Hepatocyte (in vitro differentiated cells): Measurements from ENCODE around the gene LDB2. TPM values are rescaled to one million over a fixed set of nuclear protein-coding genes. Genes with fewer than 3 reads are reported as not detected.

Experiments used
- DNase-seq: peaks from one replicate; pipeline ENCODE4 v3.0.0-alpha.2; 2016; ENCODE audit warnings: low spot score
- H2AFZ ChIP-seq: fragments of 200-600 bp; sonication (generic); 2 replicates; pipeline ENCODE4 v1.6.0; 2016; ENCODE audit warnings: antibody characterized with exemption, mild to moderate bottlenecking
- H3K27ac ChIP-seq: fragments of 200-600 bp; sonication (generic); 2 replicates; pipeline ENCODE4 v1.5.1; 2016; ENCODE audit warnings: mild to moderate bottlenecking
- H3K27me3 ChIP-seq: fragments of 200-600 bp; sonication (generic); 2 replicates; pipeline ENCODE4 v1.6.1; 2016
- H3K36me3 ChIP-seq: fragments of 200-600 bp; sonication (generic); replicated peaks from 2 replicates; pipeline ENCODE4 v1.5.1; 2016; ENCODE audit warnings: low read depth; ENCODE audit not compliant: insufficient read depth
- H3K4me1 ChIP-seq: fragments of 200-600 bp; sonication (generic); 2 replicates; pipeline ENCODE4 v1.5.1; 2016; ENCODE audit warnings: mild to moderate bottlenecking, moderate library complexity; ENCODE audit not compliant: insufficient read depth
- H3K4me2 ChIP-seq: fragments of 200-600 bp; sonication (generic); 2 replicates; pipeline ENCODE4 v1.6.0; 2016
- H3K4me3 ChIP-seq: fragments of 200-600 bp; sonication (generic); 2 replicates; pipeline ENCODE4 v1.5.1; 2016; ENCODE audit warnings: mild to moderate bottlenecking
- H3K79me2 ChIP-seq: fragments of 200-600 bp; sonication (generic); 2 replicates; pipeline ENCODE4 v1.6.0; 2017; ENCODE audit warnings: mild to moderate bottlenecking
- H3K9me2 ChIP-seq: fragments of 200-600 bp; sonication (generic); replicated peaks from 2 replicates; pipeline ENCODE4 v1.6.0; 2017; ENCODE audit warnings: mild to moderate bottlenecking; ENCODE audit not compliant: insufficient read depth
- H3K9me3 ChIP-seq: fragments of 200-600 bp; sonication (generic); 2 replicates; pipeline ENCODE4 v1.5.1; 2016; ENCODE audit warnings: low read depth, mild to moderate bottlenecking
- H4K20me1 ChIP-seq: fragments of 200-600 bp; sonication (generic); 2 replicates; pipeline ENCODE4 v1.6.0; 2016; ENCODE audit warnings: mild to moderate bottlenecking; ENCODE audit not compliant: insufficient read depth, poor library complexity, severe bottlenecking
- EZH2 ChIP-seq: fragments of 200-600 bp; sonication (generic); IDR thresholded peaks from 2 replicates; pipeline ENCODE4 v1.6.1; 2016; ENCODE audit warnings: antibody characterized with exemption, mild to moderate bottlenecking, borderline replicate concordance
- EZH2phosphoT487 ChIP-seq: fragments of 200-600 bp; sonication (generic); IDR thresholded peaks from one replicate; pipeline ENCODE4 v1.6.1; 2018; ENCODE audit warnings: antibody characterized with exemption, mild to moderate bottlenecking, low read depth, moderate library complexity; ENCODE audit not compliant: unreplicated experiment, severe bottlenecking
- WGBS: methylation state at CpG from one replicate; pipeline ENCODE4 v1.1.6; 2016; ENCODE audit warnings: low lambda C conversion rate; ENCODE audit errors: missing lambda C conversion rate; 5-methylcytosine and 5-hydroxymethylcytosine counted together
- polyA plus RNA-seq: library from polyadenylated mRNA; unstranded; fragments of >200 nt; fragmentation: Nextera tagmentation; extraction: Ambion mirVana; gene quantifications from 2 replicates; pipeline ENCODE4 v1.2.1, GENCODE V29; 2016
- total RNA-seq: library from RNA; depleted of rRNA; stranded (reverse); fragments of >200 nt; gene quantifications from 2 replicates; pipeline ENCODE4 v1.2.3, GENCODE V29; 2014
- TF ChIP-seq, protein P1 (sequence below): fragments of 200-600 bp; sonication (generic); IDR thresholded peaks from 2 replicates; pipeline ENCODE4 v1.5.1; 2016; ENCODE audit warnings: antibody characterized with exemption, mild to moderate bottlenecking; ENCODE audit not compliant: poor library complexity

Gene LDB2
- total and polyA plus RNA-seq, 2 experiments from 2014 or later: 8.7 to 20.3 TPM

GRCh38 chr4:16545656-16546055 is 352.8 kb downstream of the LDB2 start:
- TF ChIP-seq, protein P1, sequence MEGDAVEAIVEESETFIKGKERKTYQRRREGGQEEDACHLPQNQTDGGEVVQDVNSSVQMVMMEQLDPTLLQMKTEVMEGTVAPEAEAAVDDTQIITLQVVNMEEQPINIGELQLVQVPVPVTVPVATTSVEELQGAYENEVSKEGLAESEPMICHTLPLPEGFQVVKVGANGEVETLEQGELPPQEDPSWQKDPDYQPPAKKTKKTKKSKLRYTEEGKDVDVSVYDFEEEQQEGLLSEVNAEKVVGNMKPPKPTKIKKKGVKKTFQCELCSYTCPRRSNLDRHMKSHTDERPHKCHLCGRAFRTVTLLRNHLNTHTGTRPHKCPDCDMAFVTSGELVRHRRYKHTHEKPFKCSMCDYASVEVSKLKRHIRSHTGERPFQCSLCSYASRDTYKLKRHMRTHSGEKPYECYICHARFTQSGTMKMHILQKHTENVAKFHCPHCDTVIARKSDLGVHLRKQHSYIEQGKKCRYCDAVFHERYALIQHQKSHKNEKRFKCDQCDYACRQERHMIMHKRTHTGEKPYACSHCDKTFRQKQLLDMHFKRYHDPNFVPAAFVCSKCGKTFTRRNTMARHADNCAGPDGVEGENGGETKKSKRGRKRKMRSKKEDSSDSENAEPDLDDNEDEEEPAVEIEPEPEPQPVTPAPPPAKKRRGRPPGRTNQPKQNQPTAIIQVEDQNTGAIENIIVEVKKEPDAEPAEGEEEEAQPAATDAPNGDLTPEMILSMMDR: no peak
- TF ChIP-seq EZH2 (no peak), EZH2phosphoT487 (no peak)
- WGBS: 83% methylated on average over 7 of the region's 7 CpGs
- no peak overlapping the region for H3K27ac ChIP-seq
- H2AFZ ChIP-seq: no peak overlapping the region
- no peaks in the 10 kb centered on the region for H3K9me3 ChIP-seq
- H3K4me2 ChIP-seq: no peak overlapping the region
- no peak overlapping the region for H3K4me3 ChIP-seq
- no peaks in the 10 kb centered on the region for H3K27me3 ChIP-seq
- H3K36me3 ChIP-seq: no peaks in the 10 kb centered on the region
- H3K4me1 ChIP-seq: no peaks in the 10 kb centered on the region
- DNase-seq: no peak
- H3K9me2 ChIP-seq: no peaks in the 10 kb centered on the region
- H4K20me1 ChIP-seq: no peaks in the 10 kb centered on the region
- no peaks in the 10 kb centered on the region for H3K79me2 ChIP-seq

- no peaks in the 10 kb centered on the region for H3K36me3 ChIP-seq
- DNase-seq: no peak
- H4K20me1 ChIP-seq: no peaks in the 10 kb centered on the region
- H3K79me2 ChIP-seq: no peaks in the 10 kb centered on the region
- no peak overlapping the region for H3K4me2 ChIP-seq
- WGBS: 89% methylated on average over 5 of the region's 6 CpGs
- H3K9me2 ChIP-seq: no peaks in the 10 kb centered on the region
- H3K27ac ChIP-seq: no peak overlapping the region
- no peak overlapping the region for H3K4me3 ChIP-seq
- H3K27me3 ChIP-seq: no peaks in the 10 kb centered on the region
- H2AFZ ChIP-seq: no peak overlapping the region
- TF ChIP-seq EZH2 (no peak), EZH2phosphoT487 (no peak)
- TF ChIP-seq, protein P1: no peak
- H3K4me1 ChIP-seq: no peaks in the 10 kb centered on the region
- no peaks in the 10 kb centered on the region for H3K9me3 ChIP-seq
Measured at GRCh38 chr4:16544869-16545268, 353.6 kb downstream of the LDB2 start.

DNA sequence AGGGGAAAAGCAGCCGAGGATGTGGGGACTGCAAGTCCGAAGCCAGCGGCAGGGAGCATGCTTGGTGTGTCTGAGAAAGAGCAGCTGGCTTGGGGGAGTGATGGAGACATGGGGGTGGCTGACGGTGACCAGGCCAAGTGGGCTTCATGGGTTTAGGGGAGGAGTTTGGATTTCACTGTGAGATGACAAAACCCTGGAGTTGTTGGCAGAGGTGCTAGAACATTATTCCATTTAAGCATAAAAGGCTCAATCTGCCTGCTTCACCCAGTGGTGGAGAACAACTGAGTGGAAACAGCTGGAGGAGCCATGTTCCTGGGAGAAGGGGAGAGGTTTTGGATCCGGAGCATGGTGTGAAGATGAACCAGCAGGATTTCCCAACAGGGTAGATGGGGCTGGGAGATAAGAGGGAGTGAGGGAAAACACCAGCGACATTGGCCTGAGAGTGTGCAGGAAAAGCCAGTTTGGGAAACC is 354.2 kb downstream of the LDB2 start:
- Histone ChIP-seq H4K20me1 (no peaks in the 10 kb centered on the region), H3K27ac (no peak overlapping the region), H3K4me3 (no peak overlapping the region), H3K4me1 (no peaks in the 10 kb centered on the region), H2AFZ (no peak overlapping the region), H3K27me3 (no peaks in the 10 kb centered on the region), H3K79me2 (no peaks in the 10 kb centered on the region), H3K4me2 (no peak overlapping the region), H3K9me3 (no peaks in the 10 kb centered on the region), H3K36me3 (no peaks in the 10 kb centered on the region), H3K9me2 (no peaks in the 10 kb centered on the region)
- 67% methylated on average over 6 of the region's 6 CpGs for WGBS
- TF ChIP-seq EZH2 (no peak), EZH2phosphoT487 (no peak)
- TF ChIP-seq, protein P1: no peak
- peak; percentile 9 for DNase-seq

GRCh38 chr4:16537926-16538325 is 360.5 kb downstream of the LDB2 start:
- H2AFZ ChIP-seq: no peak overlapping the region
- H3K9me2 ChIP-seq: no peaks in the 10 kb centered on the region
- no peaks in the 10 kb centered on the region for H3K27me3 ChIP-seq
- no peak overlapping the region for H3K4me3 ChIP-seq
- no peak overlapping the region for H3K4me2 ChIP-seq
- H3K27ac ChIP-seq: no peak overlapping the region
- H4K20me1 ChIP-seq: no peaks in the 10 kb centered on the region
- TF ChIP-seq EZH2: no peak
- TF ChIP-seq, protein P1: no peak
- no peak for TF ChIP-seq EZH2phosphoT487
- no peaks in the 10 kb centered on the region for H3K36me3 ChIP-seq
- no peaks in the 10 kb centered on the region for H3K4me1 ChIP-seq
- no peaks in the 10 kb centered on the region for H3K79me2 ChIP-seq
- no peak for DNase-seq
- 100% methylated on average over 1 of the region's 1 CpG for WGBS
- H3K9me3 ChIP-seq: no peaks in the 10 kb centered on the region
